ENCODE results near the gene DEAF1. TPM values are rescaled to one million over a fixed set of nuclear protein-coding genes. Genes with fewer than 3 reads are reported as not detected.

The DEAF1 gene
- total RNA-seq, 1 experiment from 2014 or later = 62.2 TPM

- TF ChIP-seq MYBL2 (CRISPR knock-in tag; IDR thresholded peaks at IDR 0.05) (no peak), E2F5 (CRISPR knock-in tag; IDR thresholded peaks at IDR 0.05) (no peak)
These were observed 14.1 kb downstream of the DEAF1 start (continued) for GRCh38 chr11:680970-681369.

- no peak for ATAC-seq
- CTCF ChIA-PET = interaction anchor here (2.1 to 2.3 kb wide), 2 partner anchors 13 to 47 kb away, joined by 6 to 7 read pairs; no protein-coding TSS in a partner anchor
- no peaks in the 10 kb centered on the region for H3K27me3 Mint-ChIP-seq (ENCODE audit: low read depth)
- TF ChIP-seq E2F4 (CRISPR knock-in tag; IDR thresholded peaks at IDR 0.05; ENCODE audit: borderline replicate concordance, low read depth) (no peak), RORB (CRISPR knock-in tag; IDR thresholded peaks at IDR 0.05) (no peak), ETV6 (CRISPR knock-in tag; IDR thresholded peaks at IDR 0.05) (no peak), ZNF317 (CRISPR knock-in tag; IDR thresholded peaks at IDR 0.05; ENCODE audit: borderline replicate concordance, low read depth) (no peak), HMGXB4 (CRISPR knock-in tag; IDR thresholded peaks at IDR 0.05) (no peak), ATF1 (CRISPR knock-in tag; IDR thresholded peaks at IDR 0.05) (no peak), NR2C2 (CRISPR knock-in tag; IDR thresholded peaks at IDR 0.05) (no peak), ZNF219 (CRISPR knock-in tag; IDR thresholded peaks at IDR 0.05; ENCODE audit: borderline replicate concordance) (no peak)
- TF ChIP-seq, protein P1, sequence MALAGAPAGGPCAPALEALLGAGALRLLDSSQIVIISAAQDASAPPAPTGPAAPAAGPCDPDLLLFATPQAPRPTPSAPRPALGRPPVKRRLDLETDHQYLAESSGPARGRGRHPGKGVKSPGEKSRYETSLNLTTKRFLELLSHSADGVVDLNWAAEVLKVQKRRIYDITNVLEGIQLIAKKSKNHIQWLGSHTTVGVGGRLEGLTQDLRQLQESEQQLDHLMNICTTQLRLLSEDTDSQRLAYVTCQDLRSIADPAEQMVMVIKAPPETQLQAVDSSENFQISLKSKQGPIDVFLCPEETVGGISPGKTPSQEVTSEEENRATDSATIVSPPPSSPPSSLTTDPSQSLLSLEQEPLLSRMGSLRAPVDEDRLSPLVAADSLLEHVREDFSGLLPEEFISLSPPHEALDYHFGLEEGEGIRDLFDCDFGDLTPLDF (CRISPR knock-in tag; IDR thresholded peaks at IDR 0.05) = no peak
- peak overlapping the region; percentile 74; the same call in 1 of the 2 replicates for H3K27ac Mint-ChIP-seq
- POLR2A ChIA-PET = interaction anchor here (0.9 kb wide), 1 partner anchor 14 kb away, joined by 4 read pairs; the partner anchor contains the start of gene DEAF1
- H3K9me3 Mint-ChIP-seq = no peaks in the 10 kb centered on the region
- H3K4me1 Mint-ChIP-seq = peaks cover 17% of the 10 kb centered on the region
- no peak for DNase-seq (ENCODE audit: low spot score)
- peaks cover 67% of the 10 kb centered on the region for H3K36me3 Mint-ChIP-seq
- H3K4me3 Mint-ChIP-seq = no peak overlapping the region
These were observed 14.5 kb downstream of the DEAF1 start for GRCh38 chr11:680476-680875.

DNA sequence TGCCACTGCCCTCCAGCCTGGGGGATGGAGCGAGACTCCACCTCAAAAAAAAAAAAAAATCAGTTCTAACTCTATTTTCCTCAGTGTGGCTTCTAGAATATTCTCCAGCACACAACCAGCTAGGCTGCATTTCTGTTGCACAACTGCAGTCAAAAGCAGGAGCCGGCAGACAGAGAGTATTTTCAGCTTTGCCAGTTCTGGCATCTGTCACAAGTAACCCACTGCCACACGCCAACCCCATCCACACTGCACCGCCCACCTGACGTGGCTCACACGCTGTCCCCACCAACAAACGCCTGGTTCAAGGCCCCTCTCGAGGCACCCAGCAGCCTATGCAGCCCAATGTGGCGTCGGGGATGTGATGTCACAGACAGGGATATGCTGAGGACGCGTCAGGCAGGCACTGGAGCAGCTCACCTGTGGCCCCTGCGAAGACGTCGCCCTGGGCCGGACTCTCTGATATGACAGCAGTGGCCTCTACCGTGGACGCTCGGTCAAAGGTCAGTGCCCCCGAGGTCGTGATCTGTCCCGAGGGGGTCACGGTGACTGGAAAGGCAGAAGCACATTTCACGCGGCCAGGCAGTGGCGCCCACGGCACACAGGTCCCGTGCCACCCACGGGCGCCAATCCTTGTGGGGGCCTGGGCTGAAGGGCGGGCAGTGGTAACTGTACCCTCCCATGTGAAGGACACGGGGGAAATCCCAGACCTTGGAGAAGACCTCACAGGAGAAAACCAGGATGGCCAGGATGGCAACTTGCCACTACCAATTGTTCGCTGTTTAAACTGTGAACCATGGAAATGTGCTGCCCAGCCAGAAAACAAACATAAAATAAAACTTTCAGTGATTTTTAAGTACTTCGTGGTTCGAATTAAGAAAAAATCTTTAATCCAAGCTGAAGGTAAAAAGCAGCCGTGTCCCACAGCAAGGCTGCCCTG, 15.5 kb downstream of the DEAF1 start:
- ATAC-seq (no peak), DNase-seq (ENCODE audit: low spot score) (no peak)
- Mint-ChIP-seq H3K4me1 (peaks cover 17% of the 10 kb centered on the region), H3K4me3 (no peak overlapping the region), H3K9me3 (no peaks in the 10 kb centered on the region), H3K27me3 (ENCODE audit: low read depth) (no peaks in the 10 kb centered on the region), H3K36me3 (peaks cover 66% of the 10 kb centered on the region), H3K27ac (0 out of 2 replicates have a peak overlapping the region, but pooled peaks have one; percentile 74)
- ChIA-PET CTCF (interaction anchor here (2.3 kb wide), 1 partner anchor 14 kb away, joined by 6 read pairs; no protein-coding TSS in a partner anchor), POLR2A (interaction anchor here (0.6 to 0.9 kb wide), 2 partner anchors 10 to 15 kb away, joined by 4 to 5 read pairs; partner anchors contain the start of gene DEAF1)
- TF ChIP-seq, protein P2, sequence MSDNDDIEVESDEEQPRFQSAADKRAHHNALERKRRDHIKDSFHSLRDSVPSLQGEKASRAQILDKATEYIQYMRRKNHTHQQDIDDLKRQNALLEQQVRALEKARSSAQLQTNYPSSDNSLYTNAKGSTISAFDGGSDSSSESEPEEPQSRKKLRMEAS (CRISPR knock-in tag; IDR thresholded peaks at IDR 0.05) = no peak
- TF ChIP-seq ESRRA (CRISPR knock-in tag; IDR thresholded peaks at IDR 0.05; ENCODE audit: borderline replicate concordance) = no peak
- TF ChIP-seq, protein P3, sequence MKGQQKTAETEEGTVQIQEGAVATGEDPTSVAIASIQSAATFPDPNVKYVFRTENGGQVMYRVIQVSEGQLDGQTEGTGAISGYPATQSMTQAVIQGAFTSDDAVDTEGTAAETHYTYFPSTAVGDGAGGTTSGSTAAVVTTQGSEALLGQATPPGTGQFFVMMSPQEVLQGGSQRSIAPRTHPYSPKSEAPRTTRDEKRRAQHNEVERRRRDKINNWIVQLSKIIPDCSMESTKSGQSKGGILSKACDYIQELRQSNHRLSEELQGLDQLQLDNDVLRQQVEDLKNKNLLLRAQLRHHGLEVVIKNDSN (CRISPR knock-in tag; IDR thresholded peaks at IDR 0.05) = no peak
- TF ChIP-seq ATF3 (CRISPR knock-in tag; conservative IDR thresholded peaks at IDR 0.05) = no peak
- TF ChIP-seq ZBTB43 (CRISPR knock-in tag; IDR thresholded peaks at IDR 0.05) = no peak
- TF ChIP-seq, protein P4, sequence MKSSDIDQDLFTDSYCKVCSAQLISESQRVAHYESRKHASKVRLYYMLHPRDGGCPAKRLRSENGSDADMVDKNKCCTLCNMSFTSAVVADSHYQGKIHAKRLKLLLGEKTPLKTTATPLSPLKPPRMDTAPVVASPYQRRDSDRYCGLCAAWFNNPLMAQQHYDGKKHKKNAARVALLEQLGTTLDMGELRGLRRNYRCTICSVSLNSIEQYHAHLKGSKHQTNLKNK (CRISPR knock-in tag; IDR thresholded peaks at IDR 0.05) = no peak

Measured in WTC11 (cell line).